K562 (cell line): ENCODE data around the gene FBXO27. TPM values are rescaled to one million over a fixed set of nuclear protein-coding genes. Genes with fewer than 3 reads are reported as not detected.

ENCODE experiments used
- BHLHE40 ChIP-seq: IDR thresholded peaks from 2 replicates; pipeline ENCODE4 v1.6.1; 2011; ENCODE audit warnings: low read length, improper control_type of control experiment
- BRCA1 ChIP-seq, 2 experiments: fragments of 450-650 bp in 1 of 2; sonication (generic) in 1 of 2; formaldehyde crosslinking in 1 of 2; IDR thresholded peaks; 2 replicates each; pipeline versions ENCODE4 v1.5.0 to v1.6.1; 2017 to 2020; ENCODE audit warnings: mild to moderate bottlenecking in 1 of 2, missing genetic modification reagents in 1 of 2
- CCNT2 ChIP-seq: IDR thresholded peaks from 2 replicates; pipeline ENCODE4 v1.6.1; 2011; ENCODE audit warnings: borderline replicate concordance, low read depth, mild to moderate bottlenecking, moderate library complexity, mixed read lengths, low read length; ENCODE audit not compliant: insufficient read length; ENCODE audit errors: extremely low read depth
- GABPB1 ChIP-seq: sonication (generic); formaldehyde crosslinking; IDR thresholded peaks from 2 replicates; pipeline ENCODE4 v1.8.0; 2022; ENCODE audit warnings: mild to moderate bottlenecking, missing genetic modification reagents
- HOXB6 ChIP-seq: fragments of 250-450 bp; sonication (Bioruptor Pico); IDR thresholded peaks from 2 replicates; pipeline ENCODE4 v1.5.1; 2022; ENCODE audit warnings: mild to moderate bottlenecking, borderline replicate concordance
- JUN ChIP-seq, 2 experiments: sonication (generic) in 1 of 2; formaldehyde crosslinking in 1 of 2; IDR thresholded peaks; 2 replicates each; pipeline versions ENCODE4 v1.6.1 to v1.8.0; 2012 to 2022; ENCODE audit warnings: borderline replicate concordance in 2 of 2, mild to moderate bottlenecking in 2 of 2, improper control_type of control experiment in 1 of 2, low read depth in 1 of 2, low read length in 1 of 2, missing genetic modification reagents in 1 of 2
- L3MBTL2 ChIP-seq: fragments of 450-650 bp; IDR thresholded peaks from 2 replicates; pipeline ENCODE4 v1.6.1; 2016; ENCODE audit warnings: mild to moderate bottlenecking, moderate library complexity
- MIER1 ChIP-seq: fragments of 450-650 bp; IDR thresholded peaks from 2 replicates; pipeline ENCODE4 v1.6.1; 2016; ENCODE audit warnings: antibody characterized with exemption, mild to moderate bottlenecking, low read depth
- MYNN ChIP-seq, 2 experiments: sonication (generic); formaldehyde crosslinking in 1 of 2; IDR thresholded peaks; 2 replicates each; pipeline versions ENCODE4 v1.5.0 to v1.6.1; 2016 to 2020; ENCODE audit warnings: antibody characterized with exemption in 1 of 2, missing genetic modification reagents in 1 of 2
- NBN ChIP-seq: fragments of 450-650 bp; IDR thresholded peaks from 2 replicates; pipeline ENCODE4 v1.6.1; 2016; ENCODE audit warnings: low read depth, mild to moderate bottlenecking
- NONO ChIP-seq, 2 experiments: fragments of 200-400 bp in 1 of 2; fragments of 450-650 bp in 1 of 2; formaldehyde crosslinking in 1 of 2; IDR thresholded peaks; 2 replicates each; pipeline ENCODE4 v1.6.1; 2017; ENCODE audit warnings: low read depth in 2 of 2, mild to moderate bottlenecking in 2 of 2, moderate library complexity in 2 of 2, low read length in 1 of 2
- RBM34 ChIP-seq: fragments of 200-400 bp; formaldehyde crosslinking; IDR thresholded peaks from 2 replicates; pipeline ENCODE4 v1.6.1; 2018; ENCODE audit warnings: low read length, borderline replicate concordance; ENCODE audit not compliant: insufficient read depth
- TEAD4 ChIP-seq, 2 experiments: sonication (generic) in 1 of 2; formaldehyde crosslinking in 1 of 2; IDR thresholded peaks; 2 replicates each; pipeline versions ENCODE4 v1.6.1 to v1.8.0; 2012 to 2022; ENCODE audit warnings: borderline replicate concordance in 1 of 2, inconsistent platforms in 1 of 2, low read length in 1 of 2, mild to moderate bottlenecking in 1 of 2, missing genetic modification reagents in 1 of 2
- U2AF2 ChIP-seq: fragments of 200-400 bp; formaldehyde crosslinking; optimal IDR thresholded peaks from 2 replicates; pipeline ENCODE3; 2017; ENCODE audit warnings: low read depth, mild to moderate bottlenecking, low read length
- YBX1 ChIP-seq: fragments of 450-650 bp; IDR thresholded peaks from 2 replicates; pipeline ENCODE4 v1.7.1; 2016; ENCODE audit warnings: mild to moderate bottlenecking
- ZNF175 ChIP-seq: fragments of 200-800 bp; sonication (Bioruptor generic); IDR thresholded peaks from 2 replicates; pipeline ENCODE4 v1.6.1; 2016; ENCODE audit warnings: low read depth, mild to moderate bottlenecking, missing genetic modification characterization, missing compliant biosample characterization
- ZNF764 ChIP-seq: fragments of 250-450 bp; sonication (Bioruptor Pico); IDR thresholded peaks from 2 replicates; pipeline ENCODE4 v1.4.0; 2020; ENCODE audit warnings: low read depth, mild to moderate bottlenecking, moderate library complexity
- polyA plus RNA-seq, 8 experiments: library from polyadenylated mRNA; depleted of rRNA in 4 of 8; stranded (reverse) in 5 of 8; unstranded in 3 of 8; fragments of >200 nt; fragmentation: Nextera tagmentation in 2 of 8; fragmentation: Illumina TruSeq in 1 of 8; extraction: Ambion mirVana in 2 of 8; extraction: Trizol in 1 of 8; gene quantifications; 2 replicates each; pipeline versions ENCODE4 v1.2.1 to v1.2.3, GENCODE V29; 2011 to 2014; ENCODE audit warnings: inconsistent platforms in 1 of 8, missing spikeins in 1 of 8
- total RNA-seq, 7 experiments: library from RNA; depleted of rRNA in 6 of 7; stranded (reverse); fragments of >200 nt in 6 of 7; fragmentation: Illumina TruSeq in 2 of 7; extraction: Trizol in 2 of 7; gene quantifications; 2 replicates each; pipeline versions ENCODE4 v1.2.1 to v1.2.3, GENCODE V29; 2011 to 2021; ENCODE audit warnings: low replicate concordance in 1 of 7
- TF ChIP-seq, protein P1 (sequence below): fragments of 450-650 bp; IDR thresholded peaks from 2 replicates; pipeline ENCODE4 v1.6.1; 2018; ENCODE audit warnings: mild to moderate bottlenecking, low read depth; ENCODE audit not compliant: partially characterized antibody
- TF ChIP-seq, protein P2 (sequence below): fragments of 200-800 bp; sonication (Bioruptor generic); IDR thresholded peaks from 2 replicates; pipeline ENCODE4 v1.6.1; 2017; ENCODE audit warnings: missing genetic modification characterization, missing compliant biosample characterization
- TF ChIP-seq, protein P3 (sequence below), 2 experiments: fragments of 450-650 bp in 1 of 2; sonication (generic) in 1 of 2; formaldehyde crosslinking; conservative IDR thresholded peaks; 2 replicates each; pipeline versions ENCODE4 v1.4.0 to v1.8.1; 2020 to 2022; ENCODE audit warnings: mild to moderate bottlenecking in 1 of 2, missing genetic modification reagents in 1 of 2

Gene FBXO27
- total and polyA plus RNA-seq, 9 of the 15 experiments (the other 6 are each of a cell fraction or from before 2014, with no cell fraction given): 1.8 to 11.0 (median 6.3) TPM

DNA sequence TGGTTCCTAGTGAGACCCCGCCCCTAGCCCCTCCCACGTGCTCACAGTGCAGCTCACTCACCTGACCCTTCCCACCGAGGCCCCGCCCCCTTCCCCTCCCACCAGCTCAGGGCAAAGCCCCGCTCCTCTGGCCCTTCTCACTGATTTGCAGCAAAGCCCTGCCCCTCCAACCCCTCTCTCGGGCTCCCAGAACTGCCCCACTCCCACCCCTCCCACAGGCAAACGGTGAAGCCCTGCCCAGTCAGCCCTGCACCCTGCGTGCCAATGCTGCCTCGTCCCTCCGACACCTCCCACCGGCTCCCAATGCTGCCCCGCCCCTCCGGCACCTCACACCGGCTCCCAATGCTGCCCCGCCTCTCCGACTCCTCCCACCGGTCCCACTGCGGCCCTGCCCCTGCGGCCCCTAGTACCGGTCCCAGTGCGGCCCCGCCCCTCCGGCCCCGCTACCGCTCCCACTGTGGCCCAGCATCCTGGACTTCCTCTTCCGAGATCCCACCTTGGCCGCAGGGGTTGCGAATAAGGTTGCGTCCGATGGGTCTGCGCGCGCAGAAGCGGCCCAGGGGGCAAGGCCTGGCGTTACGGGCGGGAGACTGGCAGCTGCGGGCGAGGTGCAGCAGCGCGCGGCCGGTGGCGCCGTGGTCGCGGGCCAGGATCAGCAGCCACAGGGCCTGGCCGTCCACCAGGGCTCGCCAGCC lies 834 bp downstream of the FBXO27 start (continued):
- TF ChIP-seq JUN (IDR thresholded peaks at IDR 0.05; ENCODE audit: borderline replicate concordance, low read depth, low read length): no peak
- TF ChIP-seq JUN (CRISPR knock-in tag; IDR thresholded peaks at IDR 0.05; ENCODE audit: borderline replicate concordance): no peak
- TF ChIP-seq NBN: no peak
- TF ChIP-seq, protein P1, sequence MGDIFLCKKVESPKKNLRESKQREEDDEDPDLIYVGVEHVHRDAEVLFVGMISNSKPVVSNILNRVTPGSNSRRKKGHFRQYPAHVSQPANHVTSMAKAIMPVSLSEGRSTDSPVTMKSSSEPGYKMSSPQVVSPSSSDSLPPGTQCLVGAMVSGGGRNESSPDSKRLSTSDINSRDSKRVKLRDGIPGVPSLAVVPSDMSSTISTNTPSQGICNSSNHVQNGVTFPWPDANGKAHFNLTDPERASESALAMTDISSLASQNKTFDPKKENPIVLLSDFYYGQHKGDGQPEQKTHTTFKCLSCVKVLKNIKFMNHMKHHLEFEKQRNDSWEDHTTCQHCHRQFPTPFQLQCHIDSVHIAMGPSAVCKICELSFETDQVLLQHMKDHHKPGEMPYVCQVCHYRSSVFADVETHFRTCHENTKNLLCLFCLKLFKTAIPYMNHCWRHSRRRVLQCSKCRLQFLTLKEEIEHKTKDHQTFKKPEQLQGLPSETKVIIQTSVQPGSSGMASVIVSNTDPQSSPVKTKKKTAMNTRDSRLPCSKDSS: no peak
- TF ChIP-seq GABPB1 (CRISPR knock-in tag): no peak; the same call in 1 of the 2 replicates
- TF ChIP-seq L3MBTL2: peak; percentile 70
- no peak for TF ChIP-seq TEAD4 (IDR thresholded peaks at IDR 0.05; ENCODE audit: low read length)
- no peak for TF ChIP-seq TEAD4 (CRISPR knock-in tag; IDR thresholded peaks at IDR 0.05; ENCODE audit: borderline replicate concordance)
- TF ChIP-seq, protein P2, sequence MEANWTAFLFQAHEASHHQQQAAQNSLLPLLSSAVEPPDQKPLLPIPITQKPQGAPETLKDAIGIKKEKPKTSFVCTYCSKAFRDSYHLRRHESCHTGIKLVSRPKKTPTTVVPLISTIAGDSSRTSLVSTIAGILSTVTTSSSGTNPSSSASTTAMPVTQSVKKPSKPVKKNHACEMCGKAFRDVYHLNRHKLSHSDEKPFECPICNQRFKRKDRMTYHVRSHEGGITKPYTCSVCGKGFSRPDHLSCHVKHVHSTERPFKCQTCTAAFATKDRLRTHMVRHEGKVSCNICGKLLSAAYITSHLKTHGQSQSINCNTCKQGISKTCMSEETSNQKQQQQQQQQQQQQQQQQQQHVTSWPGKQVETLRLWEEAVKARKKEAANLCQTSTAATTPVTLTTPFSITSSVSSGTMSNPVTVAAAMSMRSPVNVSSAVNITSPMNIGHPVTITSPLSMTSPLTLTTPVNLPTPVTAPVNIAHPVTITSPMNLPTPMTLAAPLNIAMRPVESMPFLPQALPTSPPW: peak; percentile 57
- TF ChIP-seq, protein P3, sequence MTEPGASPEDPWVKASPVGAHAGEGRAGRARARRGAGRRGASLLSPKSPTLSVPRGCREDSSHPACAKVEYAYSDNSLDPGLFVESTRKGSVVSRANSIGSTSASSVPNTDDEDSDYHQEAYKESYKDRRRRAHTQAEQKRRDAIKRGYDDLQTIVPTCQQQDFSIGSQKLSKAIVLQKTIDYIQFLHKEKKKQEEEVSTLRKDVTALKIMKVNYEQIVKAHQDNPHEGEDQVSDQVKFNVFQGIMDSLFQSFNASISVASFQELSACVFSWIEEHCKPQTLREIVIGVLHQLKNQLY (CRISPR knock-in tag; conservative IDR thresholded peaks at IDR 0.05): no peak
- TF ChIP-seq MYNN (IDR thresholded peaks at IDR 0.05): no peak
- no peak for TF ChIP-seq MYNN (CRISPR knock-in tag; IDR thresholded peaks at IDR 0.05)
- no peak for TF ChIP-seq ZNF764
- TF ChIP-seq NONO (IDR thresholded peaks at IDR 0.05; ENCODE audit: low read depth in 2 of 2, low read length in 1 of 2): 0 out of 4 replicates have a peak, but pooled peaks of 1 of the 2 experiments have one; percentile 40
- no peak for TF ChIP-seq U2AF2
- TF ChIP-seq MIER1: no peak
- peak; percentile 45 for TF ChIP-seq CCNT2
- no peak for TF ChIP-seq HOXB6
- TF ChIP-seq BRCA1 (IDR thresholded peaks at IDR 0.05): no peak
- no peak for TF ChIP-seq BRCA1 (CRISPR knock-in tag; IDR thresholded peaks at IDR 0.05)
- TF ChIP-seq BHLHE40: peak; percentile 57
- TF ChIP-seq RBM34: no peak; the same call in 1 of the 2 replicates
- no peak for TF ChIP-seq YBX1
- TF ChIP-seq ZNF175 (CRISPR knock-in tag): no peak
